Fibroblast of upper back skin (primary cell): Measurements from ENCODE around the gene NFE2L1.
"Not testable (repeated sequence)": the region's sequence is repeated elsewhere in the genome, so short reads cannot be mapped to it uniquely, and the experiment has no call there.

Source experiments
- DNase-seq: peaks from one replicate; pipeline ENCODE4 v3.0.0-alpha.2; 2013

The NFE2L1 gene

DNA sequence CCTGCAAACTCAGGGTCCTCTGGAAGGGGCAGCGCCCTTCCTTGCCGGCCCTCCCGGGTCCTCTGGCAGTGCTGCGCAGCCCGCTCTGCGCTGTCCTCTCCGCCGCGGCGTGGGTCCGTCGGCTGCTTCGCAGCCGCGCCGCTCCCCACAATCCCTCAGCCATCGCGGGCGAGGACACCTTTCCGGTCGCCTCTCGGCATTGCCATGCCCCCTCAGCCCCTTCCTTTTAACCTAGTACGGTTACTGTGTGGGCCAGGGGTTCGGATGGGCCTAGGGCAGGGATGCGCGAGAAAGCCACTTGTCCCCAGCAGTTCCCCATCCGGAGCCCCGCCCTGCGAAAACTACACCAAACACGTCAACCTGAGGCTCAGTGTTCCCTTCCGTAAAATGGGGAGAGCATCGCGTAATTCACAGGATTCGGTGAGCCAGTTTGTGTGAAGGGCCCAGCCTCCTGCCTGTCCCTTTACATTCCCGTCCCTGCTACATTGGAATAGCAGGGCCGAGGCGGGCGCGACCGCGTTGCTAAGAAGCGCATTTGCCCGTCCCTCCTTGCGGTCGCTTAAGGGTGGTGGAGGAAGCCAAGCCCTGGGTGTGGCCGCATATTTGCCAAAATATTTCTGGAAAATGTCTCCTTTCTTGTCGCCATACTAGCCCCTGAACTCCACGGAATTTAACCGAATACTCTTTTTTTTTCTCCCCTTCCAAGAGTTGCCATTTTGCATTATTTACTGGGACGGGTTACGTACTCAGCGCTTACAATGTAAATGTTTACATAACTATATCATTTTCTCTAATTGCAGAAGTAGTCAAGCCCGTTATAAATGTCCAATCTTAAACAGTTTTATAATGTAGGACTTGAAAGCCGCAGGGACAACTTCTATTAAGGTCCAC is 23.8 kb upstream of the NFE2L1 start:
- DNase-seq = peak; percentile 34

- peak; percentile 95 for DNase-seq
These were observed 22.9 kb upstream of the NFE2L1 start for GRCh38 chr17:48025040-48025903.

DNA sequence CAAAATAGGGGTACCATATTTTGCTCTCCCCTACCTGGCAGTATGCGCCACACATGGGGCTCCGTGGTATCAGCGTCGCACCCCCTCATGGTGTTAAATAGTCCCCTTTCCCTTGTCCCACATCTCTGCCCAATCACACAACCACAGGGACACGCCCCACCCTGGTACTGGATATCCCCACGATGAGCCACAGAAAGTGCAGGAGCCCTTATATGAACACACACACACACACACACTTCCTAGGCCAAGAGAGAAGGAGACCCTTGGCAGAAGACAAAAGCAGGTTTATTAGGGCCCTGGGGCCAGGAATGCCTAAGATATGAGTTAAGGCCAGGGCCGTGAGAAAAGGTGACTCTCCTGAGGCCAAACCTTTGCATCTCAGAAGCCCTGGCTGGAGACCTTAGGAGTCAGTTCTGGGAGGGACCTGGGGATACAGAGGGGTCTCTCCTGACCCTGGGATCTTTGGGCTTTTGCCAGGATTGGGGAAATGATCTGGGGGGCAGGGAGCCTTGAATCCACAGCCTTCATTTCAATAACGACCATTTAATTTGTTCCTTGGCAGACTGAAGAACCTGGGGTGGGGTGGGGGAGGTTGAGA is 22.2 kb upstream of the NFE2L1 start:
- DNase-seq = no peak

DNA sequence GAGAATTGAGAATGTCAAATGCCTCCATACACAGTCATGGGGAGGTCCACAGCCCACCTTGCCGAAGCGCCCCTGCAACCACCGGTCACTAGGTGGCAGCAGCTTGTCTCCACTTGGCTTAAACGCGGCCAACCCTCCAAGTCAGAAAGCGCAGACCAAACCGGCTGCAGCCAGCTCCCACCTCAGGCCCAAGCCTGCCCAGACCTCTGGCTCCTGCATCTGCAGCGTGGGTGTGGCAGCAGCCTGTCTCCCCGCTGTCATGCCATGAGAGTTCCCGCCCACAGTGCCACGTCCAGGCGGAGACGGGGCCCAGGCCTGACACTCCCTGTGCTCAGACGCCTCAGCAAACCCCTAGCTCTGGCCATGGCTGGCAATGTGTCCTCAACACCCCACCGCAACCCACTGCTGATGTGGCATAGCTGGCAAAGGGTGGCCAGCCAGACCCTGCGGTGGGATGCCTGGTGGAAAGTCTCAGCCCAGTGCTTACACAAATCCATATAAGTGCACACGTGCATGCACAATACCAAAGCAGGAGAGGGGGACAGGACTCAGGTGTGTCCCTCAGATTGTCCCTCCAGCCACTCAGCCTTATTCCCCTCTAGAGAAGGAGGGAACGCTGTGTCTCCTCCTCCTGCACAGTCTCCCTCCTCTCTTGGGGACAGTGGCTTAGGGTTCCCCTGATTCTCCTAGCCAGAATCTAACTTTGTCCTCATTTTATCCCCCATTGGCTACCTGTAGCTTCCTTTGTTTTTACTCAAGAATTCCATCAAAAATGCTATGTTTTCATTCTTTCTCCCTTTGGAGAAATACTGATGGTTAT is 21.4 kb upstream of the NFE2L1 start:
- peak; percentile 89 for DNase-seq

- DNase-seq = no peak
These were observed 20.7 kb upstream of the NFE2L1 start for GRCh38 chr17:48027322-48027981.

DNA sequence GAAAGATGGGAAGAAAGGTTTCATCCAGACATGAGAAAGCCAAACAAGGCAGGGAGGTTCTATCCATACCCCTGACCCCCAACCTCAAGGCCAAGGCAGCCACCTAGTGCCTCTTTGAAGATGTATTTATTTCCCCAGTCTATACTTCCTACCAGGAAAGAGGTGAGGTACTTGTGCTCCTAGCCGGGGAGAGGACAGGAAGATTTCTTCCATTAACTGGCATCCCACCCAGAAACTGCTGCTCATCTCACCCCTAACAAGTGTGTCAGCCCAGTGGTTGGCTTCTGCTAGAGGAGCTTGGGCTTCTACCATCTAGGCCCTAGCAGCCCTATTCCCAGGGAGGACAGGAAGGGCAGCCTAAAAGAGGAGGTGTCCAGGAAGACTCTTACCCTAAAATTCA is 19.4 kb upstream of the NFE2L1 start:
- DNase-seq = no peak

GRCh38 chr17:48030531-48030930 is 17.6 kb upstream of the NFE2L1 start:
- DNase-seq = peak; percentile 35

DNA sequence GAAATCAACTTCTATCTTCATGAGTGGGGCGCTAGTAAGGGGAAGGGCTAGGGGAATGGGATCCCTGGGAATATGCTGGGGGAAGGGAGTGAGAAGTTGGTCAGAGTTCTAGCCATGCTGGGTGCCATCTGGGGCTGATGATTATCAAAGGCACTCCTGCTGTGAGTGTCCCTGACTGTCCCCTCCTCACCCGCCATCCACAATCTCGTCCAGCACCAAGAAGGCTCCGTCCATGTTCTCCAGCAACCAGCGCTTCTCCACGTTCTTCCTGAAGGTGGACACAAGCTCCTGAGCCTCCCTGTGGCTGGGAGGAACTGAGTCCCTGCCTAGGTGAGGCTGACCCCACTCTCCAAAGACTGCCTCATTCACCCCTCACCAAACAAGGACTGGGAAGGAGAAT is 16.2 kb upstream of the NFE2L1 start:
- no peak for DNase-seq

GRCh38 chr17:48034734-48035133 is 13.4 kb upstream of the NFE2L1 start:
- not testable (repeated sequence) for DNase-seq

DNA sequence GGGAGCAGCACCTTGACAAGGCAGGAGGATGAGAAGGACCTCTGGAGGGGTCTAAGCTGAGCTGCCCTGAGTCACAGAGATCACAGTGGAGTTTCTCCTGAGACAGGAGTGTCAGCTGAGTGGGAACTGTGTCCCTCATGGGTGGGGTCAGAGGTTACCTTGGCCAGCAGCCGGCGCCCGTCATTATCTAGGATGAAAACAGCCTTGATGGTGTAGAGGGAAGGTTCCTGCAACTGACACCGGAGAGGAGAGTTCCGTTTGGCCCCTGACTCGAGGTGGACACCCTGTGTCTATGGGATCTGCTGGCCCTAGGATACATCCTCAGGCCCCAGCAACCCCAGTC is 11.5 kb upstream of the NFE2L1 start:
- DNase-seq = no peak

DNA sequence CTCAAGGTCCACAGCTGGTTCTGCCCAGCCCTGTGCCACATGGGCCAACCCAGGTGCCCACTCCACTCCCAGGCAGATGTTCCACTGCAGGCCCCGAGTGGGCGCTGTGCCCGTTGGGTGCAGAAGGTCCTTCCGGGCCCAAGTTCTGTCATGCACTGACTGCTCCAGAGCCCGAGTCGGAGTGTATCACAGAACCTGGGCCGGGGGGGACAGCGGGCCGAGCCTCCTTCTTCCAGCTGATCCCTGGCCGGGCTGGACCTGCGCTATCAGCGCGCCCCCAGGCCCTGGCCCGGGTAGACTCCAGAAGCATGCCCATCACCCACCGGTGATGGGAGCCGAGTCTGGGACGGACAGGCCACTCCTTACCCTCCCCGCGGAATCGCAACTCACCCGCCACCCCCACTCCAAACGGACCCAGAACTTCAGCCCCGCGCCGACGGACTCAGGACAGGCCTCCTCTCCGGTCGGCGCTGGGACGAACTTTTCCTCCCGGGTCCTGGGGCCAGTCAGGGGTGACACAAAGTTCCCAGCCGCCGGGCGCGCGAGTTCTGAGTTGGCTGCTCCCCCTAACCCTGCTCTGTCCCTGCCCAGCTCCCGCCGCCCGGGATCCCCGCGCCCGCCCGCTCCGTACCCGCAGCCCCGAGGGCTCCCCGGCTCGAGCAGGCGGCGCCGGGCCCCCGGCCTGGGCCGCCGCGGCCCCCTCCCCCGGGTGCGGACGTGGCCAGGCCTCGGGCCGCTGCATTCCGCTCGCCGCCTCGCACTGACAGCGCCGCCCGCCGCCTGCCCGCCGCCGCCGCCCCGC is 10.9 kb upstream of the NFE2L1 start, which contains the start of gene COPZ2:
TSS of gene COPZ2 (minus strand) at position 762 of the 802 bp plus-strand sequence. CDS start at position 742, 20 bp downstream.
- peak; percentile 43 for DNase-seq

GRCh38 chr17:48037838-48038323 is 10.3 kb upstream of the NFE2L1 start:
- no peak for DNase-seq

- DNase-seq = no peak
These were observed 9.5 kb upstream of the NFE2L1 start for GRCh38 chr17:48038687-48039086.

DNA sequence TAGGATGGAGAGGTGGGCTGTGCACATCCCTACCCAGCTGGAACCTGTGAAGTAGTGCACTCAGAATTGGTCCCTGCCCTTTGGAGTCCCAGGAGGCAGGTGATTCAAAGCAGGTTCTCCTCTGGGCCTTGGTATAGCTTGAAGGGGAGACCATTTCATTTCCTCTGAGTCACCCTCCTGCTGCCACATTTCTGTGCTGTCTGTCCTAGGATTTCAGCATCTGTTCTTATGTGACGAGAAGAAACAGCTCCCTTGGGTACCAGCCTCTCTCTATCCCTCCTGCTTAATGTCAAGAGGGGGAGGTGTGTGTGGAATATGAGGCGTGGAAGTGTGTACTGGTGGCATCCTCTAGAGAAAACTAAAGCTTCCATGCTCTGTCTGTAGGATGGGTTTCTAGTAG is 5.0 kb upstream of the NFE2L1 start:
- DNase-seq = no peak

DNA sequence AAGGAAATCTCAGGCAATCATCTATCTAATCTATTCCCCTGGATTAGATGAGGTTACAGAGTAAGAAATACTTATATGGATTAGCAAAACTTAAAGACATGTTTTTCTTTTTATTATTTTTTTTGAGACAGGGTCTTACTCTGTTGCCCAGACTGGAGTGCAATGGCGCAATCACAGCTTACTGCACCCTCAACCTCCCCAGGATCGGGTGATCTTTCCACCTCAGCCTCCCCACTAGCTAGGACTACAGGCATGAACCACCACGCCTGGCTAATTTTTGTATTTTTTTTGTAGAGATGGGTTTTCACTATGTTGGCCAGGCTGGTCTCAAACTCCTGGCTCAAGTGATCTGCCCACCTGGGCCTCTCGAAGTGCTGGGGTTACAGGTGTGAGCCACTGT is 3.3 kb upstream of the NFE2L1 start:
- no peak for DNase-seq

GRCh38 chr17:48045316-48046001 is 2.7 kb upstream of the NFE2L1 start:
- DNase-seq = peak; percentile 51

- no peak for DNase-seq
These were observed 1.9 kb upstream of the NFE2L1 start for GRCh38 chr17:48046296-48046695.

DNA sequence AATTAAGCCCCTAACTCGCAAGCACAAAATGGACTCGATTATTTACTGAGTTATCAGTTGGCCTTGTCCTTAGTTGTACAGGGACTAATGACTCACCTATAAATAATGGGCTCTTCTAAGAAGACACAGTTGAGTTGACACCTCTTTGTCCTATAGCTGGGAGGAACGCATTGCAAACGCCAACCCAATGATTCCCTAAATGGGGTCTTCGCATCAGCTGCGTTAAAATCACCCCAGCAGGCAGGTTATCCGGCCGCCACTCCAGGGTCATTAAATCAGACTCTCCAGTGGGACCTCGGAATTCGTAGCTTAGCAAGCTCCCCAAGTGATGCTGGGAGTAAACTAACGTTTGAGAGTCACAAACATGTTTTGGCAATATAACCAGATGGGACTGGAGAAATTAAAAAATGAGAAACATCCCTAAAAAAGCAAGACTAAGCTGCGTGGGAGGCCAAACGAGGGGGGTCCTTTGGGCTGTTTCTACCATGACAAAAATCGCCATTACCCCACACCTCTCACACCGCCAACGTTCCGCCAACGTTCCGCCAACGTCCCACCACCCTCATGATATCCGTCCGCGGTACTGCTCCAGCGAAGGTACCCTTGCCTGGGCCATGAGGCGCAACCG is 932 bp upstream of the NFE2L1 start:
- DNase-seq = no peak

GRCh38 chr17:48048384-48049126 is 396 bp downstream of the NFE2L1 start:
- DNase-seq = peak; percentile 83
